SU-DHL-6 (cell line): ENCODE results near the gene KLRC4.

Source experiments
- H2AFZ ChIP-seq: fragments of 200-600 bp; sonication (generic); 2 replicates; pipeline ENCODE4 v1.6.1; 2014; ENCODE audit warnings: low read depth, mild to moderate bottlenecking, moderate library complexity, mixed read lengths, antibody characterized with exemption, low read length; ENCODE audit not compliant: severe bottlenecking
- H3F3A ChIP-seq: fragments of 200-600 bp; shearing (Covaris generic); 2 replicates; pipeline ENCODE4 v1.6.0; 2016; ENCODE audit warnings: antibody characterized with exemption, mild to moderate bottlenecking; ENCODE audit not compliant: insufficient read depth
- H3K27ac ChIP-seq: fragments of 200-600 bp; sonication (generic); 2 replicates; pipeline ENCODE4 v1.5.1; 2016; ENCODE audit warnings: low read depth, mild to moderate bottlenecking, low read length, moderate library complexity, mixed read lengths
- H3K27me3 ChIP-seq: fragments of 200-600 bp; sonication (generic), shearing (Covaris generic); 2 replicates; pipeline ENCODE4 v1.6.0; 2014; ENCODE audit warnings: mild to moderate bottlenecking, low read length
- H3K36me3 ChIP-seq: fragments of 200-600 bp; sonication (generic); 2 replicates; pipeline ENCODE4 v1.6.1; 2014; ENCODE audit warnings: mild to moderate bottlenecking, low read length, mixed read lengths
- H3K4me2 ChIP-seq: fragments of 300-600, 200-600 bp; shearing (Covaris generic), sonication (generic); 2 replicates; pipeline ENCODE4 v1.6.0; 2014; ENCODE audit warnings: low read length, low read depth, mild to moderate bottlenecking; ENCODE audit not compliant: poor library complexity, severe bottlenecking
- H3K4me3 ChIP-seq: fragments of 200-600 bp; sonication (generic); 2 replicates; pipeline ENCODE4 v1.5.1; 2014; ENCODE audit warnings: antibody characterized with exemption, low read length, mild to moderate bottlenecking, mixed read lengths; ENCODE audit not compliant: insufficient read depth, poor library complexity, severe bottlenecking
- H3K79me2 ChIP-seq: fragments of 200-600 bp; sonication (generic); 2 replicates; pipeline ENCODE4 v1.6.1; 2014; ENCODE audit warnings: mild to moderate bottlenecking, low read length, moderate library complexity; ENCODE audit not compliant: insufficient read depth
- H3K9ac ChIP-seq: fragments of 200-600 bp; sonication (generic); 2 replicates; pipeline ENCODE4 v1.7.0; 2014; ENCODE audit warnings: mild to moderate bottlenecking, low read length
- H3K9me2 ChIP-seq: fragments of 200-600 bp; sonication (generic); replicated peaks from 2 replicates; pipeline ENCODE4 v1.6.1; 2014; ENCODE audit warnings: low read length; ENCODE audit not compliant: insufficient read depth
- H3K9me3 ChIP-seq: fragments of 200-600 bp; sonication (generic); 2 replicates; pipeline ENCODE4 v1.6.1; 2014; ENCODE audit warnings: low read length, mixed read lengths; ENCODE audit not compliant: insufficient read depth
- H4K20me1 ChIP-seq: fragments of 200-600 bp; sonication (generic); 2 replicates; pipeline ENCODE4 v1.6.1; 2014; ENCODE audit warnings: low read depth, mild to moderate bottlenecking, antibody characterized with exemption, low read length, moderate library complexity, mixed read lengths
- CTCF ChIP-seq: fragments of 200-600 bp; sonication (generic); IDR thresholded peaks from one replicate; pipeline ENCODE4 v1.5.1; 2017; ENCODE audit warnings: antibody characterized with exemption, mild to moderate bottlenecking, low read length, moderate library complexity; ENCODE audit not compliant: insufficient read depth, poor library complexity, severe bottlenecking
- EZH2phosphoT487 ChIP-seq: fragments of 200-600 bp; sonication (generic), shearing (Covaris generic); conservative IDR thresholded peaks from 2 replicates; pipeline ENCODE4 v1.6.1; 2018; ENCODE audit warnings: mild to moderate bottlenecking, antibody characterized with exemption, low read length, moderate library complexity, mixed read lengths

KLRC4 gene

DNA sequence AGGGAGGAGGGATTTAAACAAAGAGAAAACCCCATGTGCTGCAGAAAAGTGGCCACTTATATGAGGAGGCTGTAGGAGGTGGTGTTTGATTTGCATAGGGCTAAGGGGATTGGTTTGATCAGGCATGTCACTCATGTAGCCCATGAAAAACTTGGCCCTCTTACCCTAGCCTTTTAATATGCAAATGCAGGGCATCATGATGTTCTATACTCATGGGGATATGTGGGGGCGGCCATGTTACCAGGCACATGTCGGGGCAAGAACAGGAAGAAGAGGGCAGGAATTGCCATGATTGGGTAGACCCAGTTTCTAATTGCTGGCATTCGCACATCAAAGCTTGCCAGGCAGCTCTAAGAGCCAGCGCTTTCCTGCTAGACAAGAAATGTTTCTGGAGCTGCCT, 48.5 kb downstream of the KLRC4 start:
- H3K27me3 ChIP-seq: no peaks in the 10 kb centered on the region
- no peaks in the 10 kb centered on the region for H3K36me3 ChIP-seq
- TF ChIP-seq EZH2phosphoT487: no peak
- no peak for TF ChIP-seq CTCF
- no peaks in the 10 kb centered on the region for H4K20me1 ChIP-seq
- H2AFZ ChIP-seq: no peak overlapping the region
- H3K9me2 ChIP-seq: no peaks in the 10 kb centered on the region
- no peak overlapping the region for H3K9ac ChIP-seq
- H3K4me2 ChIP-seq: no peak overlapping the region
- H3K27ac ChIP-seq: no peak overlapping the region
- H3F3A ChIP-seq: no peaks in the 10 kb centered on the region
- H3K4me3 ChIP-seq: no peak overlapping the region
- H3K9me3 ChIP-seq: no peaks in the 10 kb centered on the region
- H3K79me2 ChIP-seq: no peaks in the 10 kb centered on the region

- H3K9me3 ChIP-seq: no peaks in the 10 kb centered on the region
- H3K79me2 ChIP-seq: no peaks in the 10 kb centered on the region
- H3K9me2 ChIP-seq: no peaks in the 10 kb centered on the region
- H3K4me3 ChIP-seq: no peak overlapping the region
- H2AFZ ChIP-seq: no peak overlapping the region
- H3K27me3 ChIP-seq: no peaks in the 10 kb centered on the region
- no peak overlapping the region for H3K4me2 ChIP-seq
- H3K36me3 ChIP-seq: no peaks in the 10 kb centered on the region
- no peak overlapping the region for H3K9ac ChIP-seq
- TF ChIP-seq CTCF (no peak), EZH2phosphoT487 (no peak)
- H3F3A ChIP-seq: no peaks in the 10 kb centered on the region
- H3K27ac ChIP-seq: no peak overlapping the region
- H4K20me1 ChIP-seq: no peaks in the 10 kb centered on the region
These were observed 50.6 kb downstream of the KLRC4 start for GRCh38 chr12:10358969-10359368.

DNA sequence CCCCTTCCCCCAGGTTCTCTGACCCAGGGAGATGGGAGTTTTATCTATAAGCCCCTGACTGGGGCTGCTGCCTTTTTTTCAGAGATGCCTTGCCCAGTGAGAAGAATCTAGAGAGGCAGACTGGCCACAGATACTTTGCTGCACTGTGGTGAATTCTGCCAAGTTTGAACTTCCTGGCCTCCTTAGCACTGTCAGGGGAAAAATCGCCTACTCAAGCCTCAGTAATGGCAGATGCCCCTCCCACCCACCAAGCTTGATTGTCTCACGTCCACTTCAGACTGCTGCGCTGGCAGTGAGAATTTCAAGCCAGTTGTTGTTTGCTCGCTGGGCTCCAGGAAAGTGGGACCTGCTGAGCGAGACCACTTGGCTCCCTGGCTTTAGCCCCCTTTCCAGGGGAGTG, 51.4 kb downstream of the KLRC4 start:
- Histone ChIP-seq H3K4me3 (no peak overlapping the region), H3K27me3 (no peaks in the 10 kb centered on the region), H4K20me1 (no peaks in the 10 kb centered on the region), H3F3A (no peaks in the 10 kb centered on the region), H3K27ac (no peak overlapping the region), H3K36me3 (no peaks in the 10 kb centered on the region), H3K9me3 (no peaks in the 10 kb centered on the region), H2AFZ (no peak overlapping the region), H3K9ac (no peak overlapping the region), H3K79me2 (no peaks in the 10 kb centered on the region), H3K4me2 (no peak overlapping the region), H3K9me2 (no peaks in the 10 kb centered on the region)
- TF ChIP-seq CTCF: no peak
- TF ChIP-seq EZH2phosphoT487: no peak
